ENCODE measurements around the gene EIF4G2.

The EIF4G2 gene

GRCh38 chr11:10809373-10810160, 841 bp upstream of the EIF4G2 start:
- in situ Hi-C loops (cut with MboI; ENCODE audit: low sequenced_read_pairs), result no loop called here

GRCh38 chr11:10808235-10808552, 532 bp downstream of the EIF4G2 start:
- in situ Hi-C loops (cut with MboI; ENCODE audit: low sequenced_read_pairs), result no loop called here

GRCh38 chr11:10807493-10808234, 1.1 kb downstream of the EIF4G2 start:
- in situ Hi-C loops (cut with MboI; ENCODE audit: low sequenced_read_pairs), result no loop called here

- in situ Hi-C loops (cut with MboI; ENCODE audit: low sequenced_read_pairs), result no loop called here
Measured at GRCh38 chr11:10806206-10806605, 2.5 kb downstream of the EIF4G2 start.

- in situ Hi-C loops (cut with MboI; ENCODE audit: low sequenced_read_pairs), result no loop called here
Measured at GRCh38 chr11:10805741-10806140, 3.0 kb downstream of the EIF4G2 start.

GRCh38 chr11:10803676-10804075, 5.0 kb downstream of the EIF4G2 start:
- in situ Hi-C loops (cut with MboI; ENCODE audit: low sequenced_read_pairs), result no loop called here

- in situ Hi-C loops (cut with MboI; ENCODE audit: low sequenced_read_pairs), result no loop called here
Measured at GRCh38 chr11:10800292-10800691, 8.4 kb downstream of the EIF4G2 start.

GRCh38 chr11:10798330-10798928, 10.3 kb downstream of the EIF4G2 start:
- in situ Hi-C loops (cut with MboI; ENCODE audit: low sequenced_read_pairs), result no loop called here

GRCh38 chr11:10797531-10797930, 11.2 kb downstream of the EIF4G2 start:
- in situ Hi-C loops (cut with MboI; ENCODE audit: low sequenced_read_pairs), result no loop called here

- in situ Hi-C loops (cut with MboI; ENCODE audit: low sequenced_read_pairs), result no loop called here
Measured at GRCh38 chr11:10797001-10797400, 11.7 kb downstream of the EIF4G2 start.

- in situ Hi-C loops (cut with MboI; ENCODE audit: low sequenced_read_pairs), result no loop called here
Measured at GRCh38 chr11:10796191-10796590, 12.5 kb downstream of the EIF4G2 start.

- in situ Hi-C loops (cut with MboI; ENCODE audit: low sequenced_read_pairs), result no loop called here
Measured at GRCh38 chr11:10793470-10794255, 15.1 kb downstream of the EIF4G2 start.

- in situ Hi-C loops (cut with MboI; ENCODE audit: low sequenced_read_pairs), result no loop called here
Measured at GRCh38 chr11:10792385-10793068, 16.2 kb downstream of the EIF4G2 start.

GRCh38 chr11:10786451-10786850, 22.3 kb downstream of the EIF4G2 start:
- in situ Hi-C loops (cut with MboI; ENCODE audit: low sequenced_read_pairs), result no loop called here

- in situ Hi-C loops (cut with MboI; ENCODE audit: low sequenced_read_pairs), result no loop called here
Measured at GRCh38 chr11:10785146-10785474, 23.6 kb downstream of the EIF4G2 start.

- in situ Hi-C loops (cut with MboI; ENCODE audit: low sequenced_read_pairs), result no loop called here
Measured at GRCh38 chr11:10784232-10785145, 24.2 kb downstream of the EIF4G2 start.

- in situ Hi-C loops (cut with MboI; ENCODE audit: low sequenced_read_pairs), result no loop called here
Measured at GRCh38 chr11:10780040-10780439, 28.7 kb downstream of the EIF4G2 start.

- in situ Hi-C loops (cut with MboI; ENCODE audit: low sequenced_read_pairs), result no loop called here
Measured at GRCh38 chr11:10779086-10779485, 29.6 kb downstream of the EIF4G2 start.

GRCh38 chr11:10778217-10778970, 30.3 kb downstream of the EIF4G2 start:
- in situ Hi-C loops (cut with MboI; ENCODE audit: low sequenced_read_pairs), result no loop called here

Data from hTERT RPE-1 (cell line).